HCT116 (cell line): ENCODE data around the gene SV2A. TPM values are rescaled to one million over a fixed set of nuclear protein-coding genes. Genes with fewer than 3 reads are reported as not detected.

Experiments used
- ATAC-seq: fragments of 200-7000 bp; cut with Tn5 transposase; 2 replicates; pipeline ENCODE4 v1.9.1; 2020; ENCODE audit warnings: mild to moderate bottlenecking, moderate library complexity
- BruUV-seq: library from RNA; stranded (reverse); fragments of 400-500 nt; replicated peaks from 2 replicates; lab custom pipeline; 2021; lab: Mats Ljungman, UMichigan
- CTCF ChIA-PET: fragments of 300-600 bp; sonication (Branson Sonifier 250); formaldehyde crosslinking; loops from one replicate; lab custom pipeline; 2021; ENCODE audit warnings: antibody characterized with exemption; lab: Charles Lee
- POLR2A ChIA-PET: fragments of 300-600, 350-600 bp; sonication (Branson Sonifier 250); formaldehyde crosslinking; loops from one replicate; lab custom pipeline; 2021; ENCODE audit warnings: antibody characterized with exemption; lab: Charles Lee
- RAD21 ChIA-PET, 2 experiments: fragments of 300-600 bp; sonication (Branson Sonifier 250); formaldehyde crosslinking; loops; one replicate each; lab custom pipeline; 2023; ENCODE audit warnings: low total read pairs in 2 of 2; ENCODE audit not compliant: uncharacterized antibody in 2 of 2, unreplicated experiment in 2 of 2, low non-redundant PET in 1 of 2; lab: Charles Lee
- DNase-seq: peaks from one replicate; pipeline ENCODE4 v3.0.0-alpha.2; 2010; ENCODE audit warnings: low read depth, low spot score
- H2AFZ ChIP-seq: fragments of 200-600 bp; shearing (Covaris generic), sonication (generic); 2 replicates; pipeline ENCODE4 v1.6.1; 2017; ENCODE audit warnings: low read depth, mixed run types, mixed read lengths, antibody characterized with exemption, low read length; ENCODE audit not compliant: poor library complexity, severe bottlenecking
- H3K27ac ChIP-seq: 2 replicates; pipeline ENCODE4 v1.5.1; 2012; ENCODE audit warnings: low read depth, low read length
- H3K27me3 ChIP-seq: fragments of 200-600 bp; sonication (generic); 2 replicates; pipeline ENCODE4 v1.6.1; 2016; ENCODE audit warnings: mixed run types, low read length, mixed read lengths; ENCODE audit not compliant: insufficient read depth
- H3K36me3 ChIP-seq, 2 experiments: fragments of 200-500 bp in 1 of 2; fragments of 200-600 bp in 1 of 2; sonication (Bioruptor generic) in 1 of 2; sonication (generic) in 1 of 2; 2 replicates each; pipeline versions ENCODE4 v1.5.1 to v1.6.1; 2014 to 2016; ENCODE audit warnings: low read length in 2 of 2, inconsistent platforms in 1 of 2, mixed read lengths in 1 of 2, mixed run types in 1 of 2; ENCODE audit not compliant: insufficient read depth in 2 of 2, control insufficient read depth in 1 of 2
- H3K4me1 ChIP-seq, 2 experiments: fragments of 200-600 bp in 1 of 2; sonication (generic) in 1 of 2; 2 replicates each; pipeline versions ENCODE4 v1.5.1 to v1.6.1; 2012 to 2017; ENCODE audit warnings: low read length in 2 of 2, inconsistent platforms in 1 of 2, mild to moderate bottlenecking in 1 of 2, mixed read lengths in 1 of 2, mixed run types in 1 of 2, moderate library complexity in 1 of 2; ENCODE audit not compliant: insufficient read depth in 2 of 2, control insufficient read depth in 1 of 2
- H3K4me2 ChIP-seq: fragments of 200-600 bp; sonication (generic); 2 replicates; pipeline ENCODE4 v1.6.1; 2017; ENCODE audit warnings: mixed run types, low read length, mixed read lengths
- H3K4me3 ChIP-seq, 2 experiments: fragments of 200-600 bp in 1 of 2; sonication (generic) in 1 of 2; replicated peaks in 1 of 2; 2 replicates each; pipeline ENCODE4 v1.5.1; 2011 to 2016; ENCODE audit warnings: low read length in 2 of 2, control low read depth in 1 of 2, low read depth in 1 of 2, mild to moderate bottlenecking in 1 of 2, mixed read lengths in 1 of 2, mixed run types in 1 of 2
- H3K79me2 ChIP-seq: fragments of 200-600 bp; sonication (generic); 2 replicates; pipeline ENCODE4 v1.6.1; 2017; ENCODE audit warnings: mild to moderate bottlenecking, mixed run types, low read length, moderate library complexity, mixed read lengths; ENCODE audit not compliant: insufficient read depth
- H3K9ac ChIP-seq: fragments of 200-600 bp; sonication (generic); 2 replicates; pipeline ENCODE4 v1.6.1; 2016; ENCODE audit warnings: low read length, mixed read lengths
- H3K9me2 ChIP-seq: fragments of 200-600 bp; sonication (generic), shearing (Covaris generic); 2 replicates; pipeline ENCODE4 v1.6.1; 2017; ENCODE audit warnings: mixed run types, mild to moderate bottlenecking, moderate library complexity; ENCODE audit not compliant: insufficient read depth
- H3K9me3 ChIP-seq, 2 experiments: fragments of 200-500 bp in 1 of 2; fragments of 200-600 bp in 1 of 2; sonication (Bioruptor generic) in 1 of 2; sonication (generic) in 1 of 2; 2 replicates each; pipeline ENCODE4 v1.6.1; 2014 to 2017; ENCODE audit warnings: low read length in 2 of 2, mixed read lengths in 2 of 2, inconsistent platforms in 1 of 2, low read depth in 1 of 2, mild to moderate bottlenecking in 1 of 2, mixed run types in 1 of 2, moderate library complexity in 1 of 2; ENCODE audit not compliant: control insufficient read depth in 1 of 2, insufficient read depth in 1 of 2
- H4K20me1 ChIP-seq: fragments of 200-600 bp; sonication (generic), shearing (Covaris generic); 2 replicates; pipeline ENCODE4 v1.6.1; 2017; ENCODE audit warnings: mixed run types, mild to moderate bottlenecking, moderate library complexity; ENCODE audit not compliant: insufficient read depth
- CBX3 ChIP-seq: IDR thresholded peaks from 2 replicates; pipeline ENCODE4 v1.6.1; 2012; ENCODE audit warnings: low read depth
- CEBPB ChIP-seq: IDR thresholded peaks from 2 replicates; pipeline ENCODE4 v1.6.1; 2012; ENCODE audit warnings: low read depth
- EZH2 ChIP-seq: fragments of 200-600 bp; sonication (generic); IDR thresholded peaks from 2 replicates; pipeline ENCODE4 v1.6.1; 2017; ENCODE audit warnings: antibody characterized with exemption, mixed run types
- EZH2phosphoT487 ChIP-seq: fragments of 200-600 bp; IDR thresholded peaks from 2 replicates; pipeline ENCODE4 v1.6.1; 2018; ENCODE audit warnings: antibody characterized with exemption, borderline replicate concordance
- FOSL1 ChIP-seq: IDR thresholded peaks from 2 replicates; pipeline ENCODE4 v1.6.1; 2012; ENCODE audit warnings: low read depth
- POLR2A ChIP-seq: IDR thresholded peaks from 2 replicates; pipeline ENCODE4 v1.7.0; 2011; ENCODE audit warnings: borderline replicate concordance; ENCODE audit not compliant: insufficient read depth, insufficient read length; ENCODE audit errors: extremely low read depth
- RAD21 ChIP-seq: IDR thresholded peaks from 2 replicates; pipeline ENCODE4 v1.6.1; 2012; ENCODE audit warnings: low read depth, mild to moderate bottlenecking
- SRF ChIP-seq: IDR thresholded peaks from 2 replicates; pipeline ENCODE4 v1.6.1; 2012; ENCODE audit warnings: low read depth
- TCF7L2 ChIP-seq: IDR thresholded peaks from 2 replicates; pipeline ENCODE4 v1.7.0; 2011; ENCODE audit warnings: borderline replicate concordance, inconsistent platforms; ENCODE audit not compliant: insufficient read depth, insufficient read length; ENCODE audit errors: extremely low read depth
- YY1 ChIP-seq: IDR thresholded peaks from 2 replicates; pipeline ENCODE4 v1.6.1; 2011; ENCODE audit warnings: low read length, low read depth, moderate library complexity, mild to moderate bottlenecking; ENCODE audit not compliant: insufficient replicate concordance; ENCODE audit errors: extremely low read depth
- ZFX ChIP-seq: fragments of 450-650 bp; IDR thresholded peaks from 2 replicates; pipeline ENCODE4 v1.6.1; 2017
- intact Hi-C: fragments of 100-400 bp; cut with micrococcal nuclease; formaldehyde crosslinking; loops from 2 replicates; pipeline ENCODE4 v1.10.0; 2022
- total RNA-seq: library from RNA; stranded (reverse); gene quantifications from one replicate; pipeline ENCODE4 v1.2.1, GENCODE V29; 2021; ENCODE audit not compliant: unreplicated experiment
- TF ChIP-seq, protein P1 (sequence below), 3 experiments: fragments of 200-600 bp in 1 of 3; sonication (generic) in 1 of 3; IDR thresholded peaks in 2 of 3; conservative IDR thresholded peaks in 1 of 3; 2 replicates each; pipeline ENCODE4 v1.5.1; 2012 to 2017; ENCODE audit warnings: low read depth in 2 of 3, low read length in 2 of 3, antibody characterized with exemption in 1 of 3, borderline replicate concordance in 1 of 3, control low read depth in 1 of 3, mild to moderate bottlenecking in 1 of 3, mixed read lengths in 1 of 3, mixed run types in 1 of 3, moderate library complexity in 1 of 3; ENCODE audit not compliant: insufficient read depth in 1 of 3
- TF ChIP-seq, protein P2 (sequence below): IDR thresholded peaks from 2 replicates; pipeline ENCODE4 v1.6.1; 2012; ENCODE audit warnings: low read depth

Gene SV2A
- total RNA-seq, 1 experiment from 2014 or later = 0.15 TPM

DNA sequence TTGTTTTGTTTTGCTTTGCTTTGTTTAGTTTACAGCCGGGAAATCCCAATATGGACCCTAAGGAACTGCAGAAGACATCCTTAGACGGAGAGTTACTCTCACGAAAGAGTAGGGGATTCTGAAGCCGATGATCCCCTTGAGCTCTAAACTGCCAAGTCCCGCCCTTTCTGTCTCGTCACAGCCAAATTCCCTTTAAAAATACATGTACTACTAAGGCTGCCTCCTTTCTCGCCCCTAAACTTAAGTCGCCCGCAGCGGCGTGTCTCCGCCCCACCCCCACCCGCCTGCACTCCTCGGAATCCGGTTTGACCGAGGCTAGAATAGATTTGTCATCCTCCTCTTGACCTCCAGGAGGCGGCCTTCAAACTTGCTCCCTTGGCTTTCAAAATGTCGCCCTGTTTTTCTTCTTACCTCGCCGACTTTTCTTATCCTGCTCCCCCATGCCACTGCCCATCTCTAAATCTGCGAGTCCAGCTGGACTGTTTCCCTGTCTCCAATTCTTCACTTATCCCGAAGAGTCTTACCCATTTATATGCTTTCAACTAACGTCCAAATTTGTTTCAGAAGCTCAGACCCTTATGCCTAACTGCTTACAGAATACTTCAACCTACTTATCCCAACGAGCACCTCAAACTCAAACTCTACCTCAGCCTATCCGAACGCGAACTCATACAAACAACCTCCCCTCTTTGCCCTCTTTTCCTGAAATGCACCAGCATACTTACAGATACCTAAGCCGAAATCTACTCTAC is 29.2 kb downstream of the SV2A start (continued):
- TF ChIP-seq, protein P1, sequence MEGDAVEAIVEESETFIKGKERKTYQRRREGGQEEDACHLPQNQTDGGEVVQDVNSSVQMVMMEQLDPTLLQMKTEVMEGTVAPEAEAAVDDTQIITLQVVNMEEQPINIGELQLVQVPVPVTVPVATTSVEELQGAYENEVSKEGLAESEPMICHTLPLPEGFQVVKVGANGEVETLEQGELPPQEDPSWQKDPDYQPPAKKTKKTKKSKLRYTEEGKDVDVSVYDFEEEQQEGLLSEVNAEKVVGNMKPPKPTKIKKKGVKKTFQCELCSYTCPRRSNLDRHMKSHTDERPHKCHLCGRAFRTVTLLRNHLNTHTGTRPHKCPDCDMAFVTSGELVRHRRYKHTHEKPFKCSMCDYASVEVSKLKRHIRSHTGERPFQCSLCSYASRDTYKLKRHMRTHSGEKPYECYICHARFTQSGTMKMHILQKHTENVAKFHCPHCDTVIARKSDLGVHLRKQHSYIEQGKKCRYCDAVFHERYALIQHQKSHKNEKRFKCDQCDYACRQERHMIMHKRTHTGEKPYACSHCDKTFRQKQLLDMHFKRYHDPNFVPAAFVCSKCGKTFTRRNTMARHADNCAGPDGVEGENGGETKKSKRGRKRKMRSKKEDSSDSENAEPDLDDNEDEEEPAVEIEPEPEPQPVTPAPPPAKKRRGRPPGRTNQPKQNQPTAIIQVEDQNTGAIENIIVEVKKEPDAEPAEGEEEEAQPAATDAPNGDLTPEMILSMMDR (IDR thresholded peaks at IDR 0.05 in 2 of 3, conservative IDR thresholded peaks at IDR 0.05 in 1 of 3; ENCODE audit: borderline replicate concordance in 1 of 3, insufficient read depth in 1 of 3, low read depth in 2 of 3, low read length in 2 of 3) = peak; percentile 52 to 59 (median 58); a peak in 5 of 6 replicates
- TF ChIP-seq POLR2A (peak; percentile 96), SRF (peak; percentile 43; the same call in 1 of the 2 replicates)

DNA sequence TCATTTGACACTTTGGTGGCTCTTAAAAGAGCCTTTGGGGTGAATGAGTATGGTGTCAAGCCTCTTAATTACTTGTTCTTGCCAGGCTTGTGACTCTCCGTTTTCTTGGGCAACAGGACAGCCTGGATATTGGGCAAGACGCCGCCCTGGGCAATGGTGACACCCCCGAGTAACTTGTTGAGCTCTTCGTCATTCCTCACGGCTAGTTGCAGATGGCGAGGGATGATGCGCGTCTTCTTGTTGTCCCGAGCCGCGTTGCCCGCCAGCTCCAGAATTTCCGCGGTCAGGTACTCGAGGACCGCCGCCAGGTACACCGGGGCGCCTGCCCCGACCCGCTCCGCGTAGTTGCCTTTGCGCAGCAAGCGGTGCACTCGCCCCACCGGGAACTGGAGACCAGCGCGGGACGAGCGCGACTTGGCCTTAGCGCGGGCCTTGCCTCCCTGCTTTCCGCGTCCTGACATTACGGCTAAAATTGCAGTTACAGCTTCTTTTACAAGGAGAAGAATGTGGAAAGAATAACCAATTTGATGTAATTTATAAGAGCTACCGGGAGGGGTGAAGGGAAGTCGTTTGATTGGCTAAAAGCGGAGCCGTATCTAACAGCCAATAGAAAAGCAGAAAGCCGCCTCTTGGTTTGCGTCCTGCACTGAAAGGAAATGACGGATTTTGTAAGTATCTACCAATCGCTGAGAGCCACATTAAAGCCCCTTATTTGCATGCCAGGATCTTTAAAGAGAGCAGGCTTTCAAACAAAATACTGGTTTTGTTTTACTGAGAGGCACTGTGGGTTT is 30.0 kb downstream of the SV2A start:
- CTCF ChIA-PET = interaction anchor here (0.6 to 3.3 kb wide), 7 partner anchors 18 to 300 kb away, joined by 3 to 17 read pairs (median 4); no protein-coding TSS in a partner anchor
- POLR2A ChIA-PET = interaction anchor here (0.9 to 5.5 kb wide), 27 partner anchors 10 to 299 kb away, joined by 3 to 46 read pairs (median 7); partner anchors contain the start of genes BOLA1, MTMR11, OTUD7B and VPS45
- TF ChIP-seq TCF7L2 (peak; percentile 8), CBX3 (peak; percentile 66; the same call in 1 of the 2 replicates), EZH2 (no peak), ZFX (no peak), FOSL1 (no peak; the same call in 1 of the 2 replicates), CEBPB (peak; percentile 49; the same call in 1 of the 2 replicates), EZH2phosphoT487 (no peak), RAD21 (peak; percentile 21; the same call in 1 of the 2 replicates), YY1 (no peak)
- TF ChIP-seq, protein P2, sequence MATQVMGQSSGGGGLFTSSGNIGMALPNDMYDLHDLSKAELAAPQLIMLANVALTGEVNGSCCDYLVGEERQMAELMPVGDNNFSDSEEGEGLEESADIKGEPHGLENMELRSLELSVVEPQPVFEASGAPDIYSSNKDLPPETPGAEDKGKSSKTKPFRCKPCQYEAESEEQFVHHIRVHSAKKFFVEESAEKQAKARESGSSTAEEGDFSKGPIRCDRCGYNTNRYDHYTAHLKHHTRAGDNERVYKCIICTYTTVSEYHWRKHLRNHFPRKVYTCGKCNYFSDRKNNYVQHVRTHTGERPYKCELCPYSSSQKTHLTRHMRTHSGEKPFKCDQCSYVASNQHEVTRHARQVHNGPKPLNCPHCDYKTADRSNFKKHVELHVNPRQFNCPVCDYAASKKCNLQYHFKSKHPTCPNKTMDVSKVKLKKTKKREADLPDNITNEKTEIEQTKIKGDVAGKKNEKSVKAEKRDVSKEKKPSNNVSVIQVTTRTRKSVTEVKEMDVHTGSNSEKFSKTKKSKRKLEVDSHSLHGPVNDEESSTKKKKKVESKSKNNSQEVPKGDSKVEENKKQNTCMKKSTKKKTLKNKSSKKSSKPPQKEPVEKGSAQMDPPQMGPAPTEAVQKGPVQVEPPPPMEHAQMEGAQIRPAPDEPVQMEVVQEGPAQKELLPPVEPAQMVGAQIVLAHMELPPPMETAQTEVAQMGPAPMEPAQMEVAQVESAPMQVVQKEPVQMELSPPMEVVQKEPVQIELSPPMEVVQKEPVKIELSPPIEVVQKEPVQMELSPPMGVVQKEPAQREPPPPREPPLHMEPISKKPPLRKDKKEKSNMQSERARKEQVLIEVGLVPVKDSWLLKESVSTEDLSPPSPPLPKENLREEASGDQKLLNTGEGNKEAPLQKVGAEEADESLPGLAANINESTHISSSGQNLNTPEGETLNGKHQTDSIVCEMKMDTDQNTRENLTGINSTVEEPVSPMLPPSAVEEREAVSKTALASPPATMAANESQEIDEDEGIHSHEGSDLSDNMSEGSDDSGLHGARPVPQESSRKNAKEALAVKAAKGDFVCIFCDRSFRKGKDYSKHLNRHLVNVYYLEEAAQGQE = no peak
- TF ChIP-seq, protein P1 (IDR thresholded peaks at IDR 0.05 in 2 of 3, conservative IDR thresholded peaks at IDR 0.05 in 1 of 3; ENCODE audit: borderline replicate concordance in 1 of 3, insufficient read depth in 1 of 3, low read depth in 2 of 3, low read length in 2 of 3) = no peak

More for the DNA sequence above, 30.0 kb downstream of the SV2A start:
- no peaks in the 10 kb centered on the region for H4K20me1 ChIP-seq
- no peaks in the 10 kb centered on the region for H3K36me3 ChIP-seq
- no peaks in the 10 kb centered on the region for H3K27me3 ChIP-seq
- BruUV-seq = TSS peak; percentile 63
- ATAC-seq = peak; percentile 62
- intact Hi-C loops = loop anchor here (1.0 kb wide), 3 partner anchors 40 to 300 kb away; partner anchors contain the start of gene SF3B4
- RAD21 ChIA-PET = interaction anchor here in 1 of 2 experiments (1.7 kb wide), 1 partner anchor 299 kb away, joined by 4 read pairs; no protein-coding TSS in a partner anchor
- peak; percentile 98 for DNase-seq
- H3K9me2 ChIP-seq = no peaks in the 10 kb centered on the region
- H3K4me1 ChIP-seq = peaks cover 22 to 45% of the 10 kb centered on the region in 2 experiments
- H2AFZ ChIP-seq = no peak overlapping the region
- peak overlapping the region; percentile 87 for H3K9ac ChIP-seq
- H3K27ac ChIP-seq = peak overlapping the region; percentile 100
- no peaks in the 10 kb centered on the region for H3K9me3 ChIP-seq
- H3K4me2 ChIP-seq = peak overlapping the region; percentile 91
- no peaks in the 10 kb centered on the region for H3K79me2 ChIP-seq
- peak overlapping the region; percentile 50 to 63 for H3K4me3 ChIP-seq
